NCI-H82 treated with DMSO at 0.1 percent for 48 hours (cell line): ENCODE data around the gene PDLIM1.

Source experiments
- DNase-seq: peaks from one replicate; lab custom pipeline; 2025; ENCODE audit not compliant: unreplicated experiment; lab: John Stamatoyannopoulos, UW

PDLIM1 gene, protein sequence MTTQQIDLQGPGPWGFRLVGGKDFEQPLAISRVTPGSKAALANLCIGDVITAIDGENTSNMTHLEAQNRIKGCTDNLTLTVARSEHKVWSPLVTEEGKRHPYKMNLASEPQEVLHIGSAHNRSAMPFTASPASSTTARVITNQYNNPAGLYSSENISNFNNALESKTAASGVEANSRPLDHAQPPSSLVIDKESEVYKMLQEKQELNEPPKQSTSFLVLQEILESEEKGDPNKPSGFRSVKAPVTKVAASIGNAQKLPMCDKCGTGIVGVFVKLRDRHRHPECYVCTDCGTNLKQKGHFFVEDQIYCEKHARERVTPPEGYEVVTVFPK

DNA sequence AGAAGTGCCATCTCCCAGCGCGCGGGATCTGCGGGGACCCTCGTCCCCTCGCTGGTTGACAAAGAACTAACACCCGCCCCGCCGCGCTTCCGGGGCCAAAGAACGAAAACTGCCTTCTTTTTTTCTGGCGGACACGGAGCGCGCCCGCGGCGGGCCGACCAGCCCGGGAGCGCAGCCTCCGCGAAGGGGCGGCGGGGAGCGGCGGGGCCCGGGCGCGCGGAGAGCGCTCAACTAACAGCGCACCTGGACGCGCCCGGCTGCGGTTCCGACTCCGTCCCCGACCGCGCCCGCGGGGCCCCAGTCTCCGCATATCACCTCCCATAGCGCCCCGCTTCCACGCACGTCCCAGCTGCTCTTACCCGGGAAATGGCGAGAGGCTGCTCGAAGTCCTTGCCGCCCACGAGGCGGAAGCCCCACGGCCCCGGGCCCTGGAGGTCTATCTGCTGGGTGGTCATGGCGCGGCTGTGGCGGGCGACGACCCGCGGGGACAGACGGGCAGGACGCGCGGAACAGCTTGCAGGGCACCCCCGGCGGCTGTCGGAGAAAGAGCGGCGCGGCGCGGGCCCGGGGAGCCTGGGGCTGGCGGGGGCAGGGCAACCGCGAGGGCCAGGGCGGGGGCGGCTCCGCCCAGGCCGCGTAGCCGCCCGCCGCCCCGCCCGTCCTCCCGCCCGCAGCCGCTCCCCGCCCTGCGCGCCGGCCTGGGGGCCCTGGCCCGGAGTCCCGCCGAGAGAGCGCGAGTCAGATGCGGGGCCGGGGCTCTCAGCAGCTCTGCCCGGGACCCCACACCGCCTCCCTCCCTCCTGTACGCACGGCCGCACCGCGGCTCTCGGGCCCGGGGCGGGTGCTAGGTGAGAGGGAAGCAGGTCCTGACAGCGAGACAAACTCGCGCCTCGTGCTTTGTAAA, at the start of gene PDLIM1:
Gene PDLIM1 (minus strand): TSS at position 543 of the 904 bp plus-strand sequence. CDS start 88 bp downstream, at position 455.
- peak; percentile 16 for DNase-seq

DNA sequence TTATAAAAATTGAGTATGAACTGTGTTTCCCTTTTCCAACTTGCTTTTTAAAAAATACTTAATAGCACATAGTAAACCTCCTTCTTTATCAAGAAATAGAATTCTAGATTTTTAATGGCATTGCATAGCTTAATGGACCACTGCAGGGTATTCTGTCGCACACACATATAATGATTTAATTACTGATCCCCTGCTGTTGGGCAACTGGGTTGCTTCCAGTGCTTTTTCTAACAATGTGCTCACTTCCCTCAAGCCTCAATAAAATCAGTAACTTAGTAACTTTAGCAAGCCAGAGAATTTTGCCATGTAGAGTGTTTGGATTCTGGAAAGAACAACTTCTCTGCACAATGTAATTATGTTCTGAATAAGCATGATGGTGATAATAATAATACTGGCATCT, 49.1 kb upstream of the PDLIM1 start:
- DNase-seq, result no peak

DNA sequence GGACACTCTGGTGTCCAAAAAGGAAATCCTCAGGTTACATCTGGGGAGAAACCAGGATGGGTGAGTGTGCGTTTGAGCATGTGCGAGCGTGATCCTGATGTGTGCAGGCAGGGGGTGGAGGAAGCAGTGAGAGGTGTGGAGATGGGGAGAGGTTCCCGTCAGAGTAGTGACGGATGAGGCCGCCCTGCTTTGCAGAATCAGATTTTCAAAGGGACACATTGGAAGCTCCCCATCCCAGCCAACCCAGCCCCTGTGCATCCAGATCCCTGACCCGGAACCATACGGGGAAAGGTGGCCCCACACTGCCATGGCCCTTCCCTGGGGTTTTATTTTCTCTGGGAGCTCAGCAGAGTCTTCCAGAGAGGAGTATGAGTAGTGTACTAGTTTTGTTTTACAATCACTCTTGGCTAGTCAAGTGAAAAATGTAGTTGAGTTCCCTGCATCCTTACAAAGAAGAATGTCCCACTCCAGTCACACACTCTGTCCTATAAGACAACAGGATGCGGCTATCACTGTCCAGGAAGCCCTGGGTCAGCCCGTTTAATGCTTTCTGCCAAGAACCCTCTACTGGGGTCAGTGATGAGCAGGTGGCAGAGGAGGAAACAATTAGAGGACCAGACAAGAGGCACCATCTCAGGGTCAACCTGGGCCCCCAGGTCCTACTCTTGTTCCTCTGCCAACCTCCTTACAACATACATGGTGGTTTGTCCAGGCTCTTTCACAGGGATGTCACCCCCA, 46.8 kb upstream of the PDLIM1 start:
- DNase-seq, result no peak

DNA sequence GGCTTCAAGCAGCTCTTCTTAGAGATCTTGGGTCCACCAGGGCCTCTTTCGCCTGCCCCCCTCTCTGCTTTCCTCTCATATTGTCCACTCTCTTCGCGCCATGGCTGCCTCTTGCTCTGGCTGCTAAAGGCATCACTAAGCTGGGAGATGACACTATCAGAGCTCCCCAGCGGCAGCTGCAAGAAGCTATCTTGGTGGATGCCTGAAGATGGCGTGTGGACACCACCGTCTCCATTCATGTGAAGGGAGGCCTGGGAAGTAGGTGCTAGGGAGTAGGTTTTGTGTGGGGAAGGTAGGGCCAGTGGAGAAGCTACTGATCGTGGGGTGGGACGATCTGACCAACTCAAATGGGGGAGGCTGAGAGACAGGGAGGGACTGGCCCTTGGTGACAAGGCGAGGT, 45.9 kb upstream of the PDLIM1 start:
- no peak for DNase-seq

DNA sequence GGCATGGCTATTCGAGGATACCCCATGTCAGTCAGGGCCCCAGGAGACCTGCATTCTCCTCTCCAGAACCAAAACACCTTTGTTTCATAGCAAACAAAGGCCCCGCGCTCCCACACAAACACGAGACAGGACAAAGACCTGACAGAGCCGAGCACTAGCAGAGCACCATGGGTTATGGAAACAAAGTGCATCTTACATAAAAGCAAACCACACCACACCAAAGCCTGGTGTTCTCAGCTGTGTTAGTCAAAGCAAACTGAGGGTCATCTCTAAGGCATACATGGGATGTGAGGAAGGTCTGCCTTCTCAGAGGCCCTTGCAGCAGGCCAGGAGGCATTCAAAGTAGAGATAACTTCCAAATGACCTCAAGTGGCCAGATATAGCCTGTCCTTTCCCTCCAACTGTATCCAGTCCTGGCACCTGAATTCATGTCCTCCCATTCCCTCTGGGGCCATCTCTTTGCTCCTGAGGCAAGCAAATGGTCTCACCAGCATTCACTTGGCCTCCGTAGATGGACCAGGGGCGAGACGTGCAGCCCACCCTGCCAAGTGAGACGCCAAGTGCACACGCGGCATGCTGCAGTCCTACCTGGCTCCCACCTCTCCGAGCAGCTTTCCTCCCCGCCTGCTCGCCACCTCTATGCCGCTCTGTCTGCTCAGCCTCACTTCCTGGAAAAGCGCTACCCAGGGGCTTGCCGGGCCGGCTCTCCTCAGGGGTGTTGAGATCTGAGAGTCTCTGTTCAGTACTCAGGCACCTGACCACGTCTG, 45.3 kb upstream of the PDLIM1 start:
- DNase-seq, result no peak

DNA sequence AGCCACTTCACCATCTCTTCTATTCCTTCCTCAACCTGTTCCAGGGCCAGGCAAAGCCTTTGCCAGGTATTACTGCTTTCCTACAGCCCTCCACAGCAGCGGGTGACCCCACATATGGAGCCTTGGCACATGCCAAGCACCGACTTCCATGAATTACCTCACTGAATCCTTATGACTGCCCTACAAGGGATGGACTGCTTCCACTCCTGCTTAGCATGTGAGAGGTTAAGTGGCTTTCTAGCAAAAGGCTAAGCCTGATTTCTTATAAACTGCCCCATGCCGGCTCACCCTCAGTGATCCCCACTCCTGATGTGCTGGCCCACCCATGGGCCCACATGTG, 44.0 kb upstream of the PDLIM1 start:
- no peak for DNase-seq

DNA sequence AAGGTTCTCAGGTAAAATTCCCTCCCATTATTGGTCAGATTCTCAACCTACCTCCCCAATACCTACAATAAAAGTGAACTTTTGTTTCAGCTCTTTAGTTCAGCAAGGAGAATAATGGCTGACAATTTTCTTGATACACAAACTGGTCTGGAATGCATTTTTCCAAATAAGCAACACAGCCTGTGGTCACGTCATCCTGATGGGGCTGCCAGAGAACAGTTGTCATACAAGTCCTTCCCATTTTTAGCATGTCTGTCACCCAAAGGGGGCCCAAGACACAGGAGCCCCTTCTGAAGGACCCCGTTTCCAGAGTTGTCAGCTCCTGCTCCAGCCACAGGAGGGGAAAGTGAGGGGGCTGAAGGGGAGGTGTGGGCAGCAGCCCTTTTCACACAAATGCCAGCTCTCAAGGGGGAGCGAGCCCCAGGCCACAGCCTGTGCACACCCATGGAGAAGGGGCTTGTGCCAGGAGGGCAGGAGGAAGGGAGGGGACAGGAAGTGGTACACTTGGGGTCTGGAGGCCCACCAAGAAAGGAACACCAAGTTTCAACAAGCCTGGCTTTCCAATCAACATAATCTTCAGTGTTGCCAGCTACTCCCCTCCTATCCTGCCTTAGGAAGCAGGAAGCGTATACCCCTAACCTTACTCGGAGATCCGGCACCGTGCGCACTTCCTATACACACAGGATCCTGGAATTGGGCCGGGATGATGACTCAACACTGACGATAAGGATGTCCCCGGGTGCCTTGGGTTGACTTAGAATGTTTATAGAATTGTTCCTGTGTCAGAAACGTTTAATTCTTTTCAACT, 43.4 kb upstream of the PDLIM1 start:
- DNase-seq, result no peak

DNA sequence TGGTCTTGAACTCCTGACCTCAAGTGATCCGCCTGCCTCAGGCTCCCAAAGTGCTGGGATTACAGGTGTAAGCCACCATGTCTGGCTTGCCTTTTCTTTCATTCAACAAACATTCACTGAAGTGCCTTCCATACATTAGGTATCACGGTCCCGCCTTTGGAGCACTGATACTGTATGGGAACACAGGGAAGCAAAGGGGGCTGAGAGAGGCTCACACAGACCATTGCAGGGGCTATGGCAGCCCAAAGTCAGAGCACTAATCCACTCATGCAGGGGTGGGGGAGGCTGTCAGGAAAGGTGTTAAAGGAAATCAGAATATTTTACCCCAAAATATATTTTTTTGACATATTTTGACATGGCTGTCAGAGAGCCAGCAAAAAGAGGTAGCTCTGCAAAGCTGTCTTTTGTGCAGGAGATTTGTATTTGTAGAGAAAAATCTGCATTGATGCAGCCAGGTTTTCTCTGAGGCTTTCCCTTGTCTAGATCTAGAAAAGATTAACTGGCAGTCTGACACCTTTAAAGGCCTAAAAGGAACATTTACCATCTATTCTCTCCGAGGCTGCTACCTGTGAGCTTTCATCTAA, 42.0 kb upstream of the PDLIM1 start:
- no peak for DNase-seq

DNA sequence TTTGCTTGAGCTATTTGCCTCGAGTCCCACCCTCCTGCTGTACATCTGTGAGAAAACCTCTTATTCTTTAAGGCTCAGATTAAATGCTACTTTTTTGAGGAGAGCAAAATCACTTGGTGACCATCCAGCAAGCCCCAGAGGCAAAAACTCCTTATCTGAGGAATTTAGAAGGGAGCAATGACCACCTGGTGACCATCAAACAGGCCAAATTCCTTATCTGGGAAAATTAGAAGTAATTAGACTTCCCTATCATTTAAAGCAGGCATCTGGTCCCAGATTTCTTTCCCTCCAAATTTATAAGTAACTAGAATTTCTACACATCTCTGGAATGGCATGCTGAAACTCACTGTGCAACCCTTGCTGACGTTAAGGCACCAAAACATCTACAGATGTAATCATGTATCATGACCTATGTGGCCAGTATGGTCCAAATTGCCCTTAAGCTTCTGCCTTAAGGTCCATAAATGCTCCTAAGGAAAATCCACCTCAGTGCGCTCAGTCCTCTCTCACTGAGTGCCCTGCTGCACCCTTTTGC, 40.9 kb upstream of the PDLIM1 start:
- DNase-seq, result no peak

DNA sequence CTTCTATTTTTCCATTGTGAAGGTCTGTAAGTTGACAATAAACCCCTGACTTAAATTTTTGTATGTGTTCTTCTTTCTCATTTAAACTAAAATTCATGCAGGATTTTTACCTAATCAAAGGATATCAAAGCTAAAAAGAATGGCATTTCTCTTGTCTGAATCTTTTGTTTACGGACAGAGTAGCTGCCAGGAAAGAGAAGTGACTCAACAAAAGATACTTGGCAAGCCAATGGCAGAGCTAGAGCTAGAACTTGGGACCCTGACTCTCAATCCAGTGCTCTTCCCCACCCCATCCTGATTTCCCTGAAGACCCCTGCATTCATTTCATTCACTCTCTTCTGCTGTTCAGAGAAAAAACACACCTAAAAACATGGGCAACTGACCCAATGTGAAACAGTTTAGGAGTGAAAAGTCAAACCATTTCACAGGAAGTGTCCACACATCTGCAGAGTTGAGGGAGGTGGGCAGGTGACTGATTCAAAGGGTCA, 40.2 kb upstream of the PDLIM1 start:
- DNase-seq, result no peak

DNA sequence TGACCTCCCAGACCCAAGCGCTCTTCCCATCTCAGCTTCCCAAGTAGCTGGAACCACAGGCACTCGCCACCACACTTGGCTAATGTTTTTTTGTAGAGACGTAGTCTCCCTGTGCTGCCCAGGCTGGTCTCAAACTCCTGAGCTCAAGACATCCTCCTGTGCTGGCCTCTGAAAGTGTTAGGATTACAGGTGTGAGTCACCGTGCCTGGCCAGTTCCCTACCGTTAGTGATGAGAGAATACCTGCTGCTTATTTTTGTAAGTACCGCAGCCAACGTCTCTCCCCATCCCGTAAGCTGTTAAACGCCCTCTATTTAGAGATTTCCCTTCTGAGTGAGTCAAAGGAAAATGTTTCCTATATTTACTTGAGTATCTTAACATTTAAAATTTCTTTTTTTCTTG, 38.5 kb upstream of the PDLIM1 start:
- DNase-seq, result no peak

DNA sequence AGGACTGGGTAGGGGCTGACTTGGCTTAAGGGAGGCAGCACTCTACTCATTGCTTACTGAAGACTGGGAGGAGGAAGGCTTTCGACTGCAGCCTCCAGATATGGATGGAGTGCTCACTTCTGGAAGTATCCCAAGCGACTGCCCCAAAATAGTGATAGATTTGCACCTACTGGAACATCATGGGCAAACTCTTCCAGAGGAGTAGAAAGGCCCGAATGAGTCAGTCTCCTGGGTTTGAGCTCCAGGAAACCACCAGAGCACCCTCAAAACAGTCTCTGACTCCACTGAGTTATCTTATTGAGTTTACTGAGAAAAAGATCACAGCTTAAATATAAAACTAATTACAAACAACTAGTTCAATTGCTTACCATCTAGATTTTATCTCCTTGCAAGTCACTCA, 37.2 kb upstream of the PDLIM1 start:
- DNase-seq, result no peak

DNA sequence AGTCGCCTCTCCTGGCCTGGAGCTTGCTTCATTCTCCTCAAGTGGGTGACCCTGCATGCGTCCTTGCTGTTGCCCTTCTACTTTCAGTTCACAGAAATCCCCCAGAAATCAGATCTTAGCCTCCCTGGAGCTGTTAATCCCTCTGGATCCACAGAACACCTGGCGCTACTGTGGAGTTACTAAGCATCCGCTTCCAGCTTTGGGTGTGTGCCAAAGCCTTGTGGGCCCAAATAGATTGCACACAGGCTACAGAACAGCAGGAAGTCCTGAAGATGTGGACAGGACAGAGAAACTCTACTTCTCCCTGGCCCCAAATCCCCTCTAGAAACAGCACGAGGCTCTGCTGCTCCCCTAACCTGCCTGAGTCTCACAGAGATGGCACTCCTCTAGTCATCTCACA, 36.6 kb upstream of the PDLIM1 start:
- peak; percentile 92 for DNase-seq

DNA sequence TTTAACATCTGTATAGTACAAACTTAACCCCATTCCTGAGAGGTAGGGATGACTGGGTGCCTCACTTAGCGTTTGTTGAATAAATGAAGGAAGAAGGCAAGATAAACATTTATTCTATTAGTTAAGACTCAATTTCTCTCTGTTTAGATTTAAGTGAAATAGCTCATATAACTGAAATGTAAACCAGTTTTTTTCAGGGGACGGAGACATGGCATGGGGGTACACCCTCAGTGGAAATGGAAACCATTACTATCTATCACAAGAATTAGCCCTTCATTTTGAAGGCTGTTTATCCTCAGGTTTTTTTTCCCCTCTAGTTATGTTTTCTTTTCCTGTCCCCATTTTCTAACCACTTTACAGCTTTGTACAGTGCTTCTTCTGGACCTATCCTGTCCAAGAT, 35.6 kb upstream of the PDLIM1 start:
- DNase-seq, result no peak

DNA sequence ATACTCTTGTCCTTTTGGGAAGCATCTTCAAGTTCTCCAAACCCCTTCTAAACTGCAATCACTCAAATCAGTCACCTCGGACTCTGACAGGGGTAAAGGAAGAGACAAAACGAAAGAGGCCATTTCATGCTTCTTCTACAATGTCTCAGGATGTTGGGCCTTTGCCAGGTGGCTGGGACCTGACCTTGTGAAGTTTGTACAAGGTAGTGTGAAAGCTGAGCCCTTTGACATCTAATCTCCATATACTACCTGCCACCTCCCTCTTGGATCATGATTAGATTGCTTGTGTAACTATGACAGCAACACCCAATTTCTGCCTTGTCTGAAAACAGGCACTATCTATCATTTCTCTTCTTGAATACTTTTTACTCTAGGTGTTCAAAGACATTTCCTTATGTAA, 35.1 kb upstream of the PDLIM1 start:
- no peak for DNase-seq

DNA sequence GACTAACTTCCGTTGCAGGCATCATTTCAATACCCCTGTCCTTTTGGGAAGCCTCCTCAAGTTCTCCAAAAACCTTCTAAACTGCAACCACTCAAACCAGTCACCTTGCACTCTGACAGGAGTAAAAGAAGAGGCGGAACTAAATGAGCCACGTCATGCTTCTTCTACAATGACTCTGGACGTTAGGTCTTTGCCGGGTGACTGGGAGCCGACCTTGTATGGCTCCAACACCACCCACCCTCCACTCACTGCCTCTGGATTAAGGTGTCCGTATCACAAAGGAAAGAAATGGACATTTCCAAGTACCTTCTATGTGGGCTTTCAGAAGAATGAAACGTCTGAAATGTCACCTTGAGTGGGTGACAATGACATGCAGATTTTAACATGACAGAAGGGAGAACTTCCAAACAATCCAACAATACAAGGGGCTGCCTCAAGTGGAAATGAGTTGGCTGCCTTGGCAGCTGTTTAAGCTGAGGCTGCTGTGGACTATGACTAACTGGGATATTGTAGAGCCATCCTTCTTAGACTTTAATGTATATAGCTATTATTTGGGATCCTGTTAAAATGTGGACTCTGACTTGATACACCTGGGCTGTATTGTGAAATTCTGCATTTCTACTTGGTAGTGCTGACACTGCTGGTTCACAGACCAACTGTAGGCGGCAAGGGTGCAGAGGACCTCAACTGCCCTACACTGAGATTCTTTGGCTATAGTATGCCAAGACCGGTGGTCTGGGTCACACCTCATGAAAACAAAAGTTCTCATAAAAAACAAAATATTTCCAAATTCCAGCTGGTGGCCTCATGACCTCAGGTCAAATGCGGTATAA, 33.8 kb upstream of the PDLIM1 start:
- no peak for DNase-seq

DNA sequence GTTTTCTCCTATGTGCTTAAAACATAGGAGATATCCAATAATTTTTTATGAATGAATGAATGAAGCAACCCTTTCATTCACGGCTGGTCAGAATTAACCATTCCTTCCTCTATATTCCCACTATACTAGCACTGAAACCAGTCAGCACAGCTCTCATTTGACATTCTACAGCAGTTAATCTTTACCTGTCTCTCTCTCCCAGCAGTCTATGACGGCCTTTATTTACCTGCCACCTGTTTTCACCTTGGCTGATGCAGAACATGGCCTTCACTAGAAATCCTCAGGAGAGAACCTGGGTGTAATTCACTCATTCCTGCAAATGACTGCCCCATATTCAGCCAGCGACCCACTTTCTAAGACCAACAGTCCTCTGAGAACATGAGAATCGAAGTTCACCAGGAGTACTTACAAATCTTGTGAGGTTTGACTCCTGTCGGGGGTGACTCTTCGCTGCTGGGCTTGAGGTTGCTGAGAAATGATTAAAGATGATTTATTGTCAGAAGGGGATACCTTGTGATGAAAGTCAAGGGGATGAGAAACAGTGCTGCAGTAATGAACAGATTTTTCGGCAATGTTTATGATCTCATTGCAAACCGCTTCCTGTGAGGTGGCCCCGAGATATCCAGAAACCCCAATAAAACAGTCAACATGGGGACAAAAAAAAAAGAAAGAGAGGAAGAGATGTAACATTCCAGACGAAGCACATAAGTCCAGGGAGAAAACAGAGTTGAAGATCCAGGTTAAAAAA, 30.9 kb upstream of the PDLIM1 start:
- DNase-seq, result no peak

DNA sequence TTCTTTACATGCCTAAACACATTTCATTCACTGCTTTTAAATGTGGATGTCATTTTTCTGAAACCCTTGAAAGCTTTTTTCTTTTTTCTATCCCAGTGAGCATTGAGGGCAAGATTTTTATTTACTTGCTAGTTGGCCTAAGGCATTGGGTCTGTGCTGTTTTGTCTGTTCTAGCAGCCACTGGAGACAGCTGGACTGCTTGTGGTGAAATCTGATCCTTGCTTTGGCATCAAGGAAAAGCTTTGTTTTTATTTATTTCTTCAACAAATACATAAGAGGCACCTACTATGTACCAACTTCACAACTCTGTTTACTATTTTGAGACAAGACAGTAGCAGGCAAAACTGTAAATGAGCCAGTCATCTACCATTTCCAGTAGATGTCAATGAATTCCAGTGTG, 28.4 kb upstream of the PDLIM1 start:
- no peak for DNase-seq
